B cell (primary cell): ENCODE data around the gene HS3ST3A1. TPM values are rescaled to one million over a fixed set of nuclear protein-coding genes. Genes with fewer than 3 reads are reported as not detected.

ENCODE experiments used
- ATAC-seq: fragments of 200-7000 bp; cut with Tn5 transposase; one replicate; pipeline ENCODE4 v1.10.0; 2021; ENCODE audit warnings: low read depth, mild to moderate bottlenecking, moderate number of reproducible peaks, moderate library complexity
- CTCF ChIA-PET: fragments of 350-600 bp; sonication (Branson Sonifier 250); formaldehyde crosslinking; loops from one replicate; lab custom pipeline; 2021; ENCODE audit warnings: antibody characterized with exemption, inconsistent platforms; lab: Charles Lee
- POLR2A ChIA-PET: fragments of 350-600 bp; sonication (Branson Sonifier 250); formaldehyde crosslinking; loops from one replicate; lab custom pipeline; 2021; ENCODE audit warnings: antibody characterized with exemption; lab: Charles Lee
- DNase-seq: peaks from one replicate; pipeline ENCODE4 v3.0.0; 2013
- H2AFZ ChIP-seq: 2 replicates; pipeline ENCODE4 v1.6.1; 2012; ENCODE audit warnings: mild to moderate bottlenecking, low read depth, low read length; ENCODE audit not compliant: insufficient read depth, poor library complexity, severe bottlenecking
- H3K27ac ChIP-seq, 2 donors: 1 replicate in 1 of 2; 2 replicates in 1 of 2; pipeline ENCODE4 v1.5.1; 2012 to 2013; ENCODE audit warnings: low read length in 2 of 2, mild to moderate bottlenecking in 2 of 2, moderate library complexity in 1 of 2
- H3K27me3 ChIP-seq, 4 experiments: fragments of 200-600 bp in 1 of 4; sonication (generic) in 1 of 4; replicated peaks in 1 of 4; 1 replicate in 2 of 4; 2 replicates in 2 of 4; pipeline versions ENCODE4 v1.6.1 to v1.7.0; 2013 to 2016; ENCODE audit warnings: low read length in 3 of 4, mild to moderate bottlenecking in 2 of 4, mixed read lengths in 1 of 4, moderate library complexity in 1 of 4; ENCODE audit not compliant: insufficient read depth in 4 of 4, control insufficient read depth in 3 of 4; ENCODE audit errors: control extremely low read depth in 1 of 4
- H3K36me3 ChIP-seq, 2 experiments: replicated peaks in 1 of 2; 1 replicate in 1 of 2; 2 replicates in 1 of 2; pipeline versions ENCODE4 v1.6.1 to v1.7.1; 2013; ENCODE audit warnings: low read length in 1 of 2; ENCODE audit not compliant: insufficient read depth in 2 of 2, control insufficient read depth in 1 of 2; ENCODE audit errors: control extremely low read depth in 1 of 2, extremely low read depth in 1 of 2
- H3K4me1 ChIP-seq, 2 donors: fragments of 200-600 bp in 1 of 2; sonication (generic) in 1 of 2; 1 replicate in 1 of 2; 2 replicates in 1 of 2; pipeline versions ENCODE4 v1.5.1 to v1.6.1; 2013 to 2017; ENCODE audit warnings: low read length in 2 of 2; ENCODE audit not compliant: control insufficient read depth in 2 of 2, insufficient read depth in 2 of 2
- H3K4me2 ChIP-seq: replicated peaks from 2 replicates; pipeline ENCODE3; 2012; ENCODE audit warnings: mild to moderate bottlenecking, low read depth, low read length; ENCODE audit not compliant: poor library complexity, severe bottlenecking
- H3K4me3 ChIP-seq, 5 experiments: fragments of 200-600 bp in 1 of 5; sonication (generic) in 1 of 5; 1 replicate in 3 of 5; 2 replicates in 2 of 5; pipeline versions ENCODE4 v1.5.1 to v1.7.0; 2011 to 2016; ENCODE audit warnings: low read length in 4 of 5, mild to moderate bottlenecking in 4 of 5, low read depth in 2 of 5, control low read depth in 1 of 5, moderate library complexity in 1 of 5; ENCODE audit not compliant: insufficient read depth in 1 of 5; ENCODE audit errors: control extremely low read depth in 1 of 5, extremely low read depth in 1 of 5
- H3K79me2 ChIP-seq: fragments of 200-600 bp; sonication (generic); one replicate; pipeline ENCODE4 v1.6.0; 2016; ENCODE audit warnings: low read length; ENCODE audit not compliant: control insufficient read depth, insufficient read depth
- H3K9ac ChIP-seq: fragments of 200-600 bp; sonication (generic); 2 replicates; pipeline ENCODE4 v1.6.1; 2017; ENCODE audit warnings: mild to moderate bottlenecking, low read length, moderate library complexity
- H3K9me3 ChIP-seq, 3 donors: one replicate each; pipeline versions ENCODE4 v1.6.1 to v1.7.1; 2013; ENCODE audit warnings: low read length in 2 of 3; ENCODE audit not compliant: control insufficient read depth in 2 of 3, insufficient read depth in 1 of 3; ENCODE audit errors: control extremely low read depth in 1 of 3
- H4K20me1 ChIP-seq: 2 replicates; pipeline ENCODE4 v1.6.0; 2012; ENCODE audit warnings: mild to moderate bottlenecking, low read length; ENCODE audit not compliant: insufficient read depth, control insufficient read depth, poor library complexity, severe bottlenecking
- H3K27ac Mint-ChIP-seq: one replicate; pipeline ENCODE4 v1.8.0; 2021; ENCODE audit warnings: mixed read lengths
- H3K27me3 Mint-ChIP-seq: one replicate; pipeline ENCODE4 v1.8.0; 2021; ENCODE audit warnings: mixed read lengths
- H3K4me1 Mint-ChIP-seq: one replicate; pipeline ENCODE4 v1.8.0; 2021; ENCODE audit warnings: mixed read lengths
- H3K4me3 Mint-ChIP-seq: one replicate; pipeline ENCODE4 v1.8.0; 2021; ENCODE audit warnings: mixed read lengths
- H3K9me3 Mint-ChIP-seq: one replicate; pipeline ENCODE4 v1.8.0; 2022; ENCODE audit warnings: mixed read lengths; ENCODE audit not compliant: insufficient read depth
- CTCF ChIP-seq: fragments of 200-600 bp; IDR thresholded peaks from one replicate; pipeline ENCODE4 v1.8.0; 2022; ENCODE audit warnings: antibody characterized with exemption, mild to moderate bottlenecking
- EZH2 ChIP-seq: IDR thresholded peaks from 2 replicates; pipeline ENCODE4 v1.6.1; 2012; ENCODE audit warnings: borderline replicate concordance, low read depth, mild to moderate bottlenecking, moderate library complexity, low read length; ENCODE audit not compliant: insufficient read depth, poor library complexity, severe bottlenecking
- WGBS: methylation state at CpG from one replicate; pipeline ENCODE4 v1.1.5; 2013; ENCODE audit warnings: missing lambda C conversion rate; ENCODE audit not compliant: insufficient coverage; 5-methylcytosine and 5-hydroxymethylcytosine counted together
- intact Hi-C: fragments of 100-400 bp; cut with micrococcal nuclease; formaldehyde crosslinking; loops from one replicate; pipeline ENCODE4 v1.10.0; 2022
- polyA plus RNA-seq: library from polyadenylated mRNA; depleted of rRNA; stranded (reverse); fragments of >200 nt; gene quantifications from 2 replicates; pipeline ENCODE4 v1.2.3, GENCODE V29; 2012
- total RNA-seq, 2 donors: library from RNA; stranded (reverse); fragments of 120-200 nt in 1 of 2; gene quantifications; 1 replicate in 1 of 2; 2 replicates in 1 of 2; pipeline versions ENCODE4 v1.2.3 to v1.2.4, GENCODE V29; 2013 to 2022

Gene HS3ST3A1
- total and polyA plus RNA-seq, 2 donors (not counting 1 experiment from before 2014, with no cell fraction given): 0.17 to 0.75 TPM

GRCh38 chr17:13477180-13477611 lies 124.5 kb downstream of the HS3ST3A1 start:
- peaks cover 10% of the 10 kb centered on the region for H3K9me3 Mint-ChIP-seq
- no peak overlapping the region for H3K27ac Mint-ChIP-seq
- Histone ChIP-seq H3K9ac (no peak overlapping the region), H3K4me1 (no peaks in the 10 kb centered on the region), H3K36me3 (no peaks in the 10 kb centered on the region), H3K9me3 (peaks cover 0 to 15% (median 8%) of the 10 kb centered on the region in 3 donors), H3K27me3 (peaks cover 0 to 2% (median 0%) of the 10 kb centered on the region in 4 experiments), H2AFZ (no peak overlapping the region), H3K4me2 (no peak overlapping the region), H3K79me2 (no peaks in the 10 kb centered on the region), H3K27ac (no peak overlapping the region), H4K20me1 (no peaks in the 10 kb centered on the region), H3K4me3 (no peak overlapping the region)
- TF ChIP-seq CTCF (no peak), EZH2 (no peak)
- no peaks in the 10 kb centered on the region for H3K27me3 Mint-ChIP-seq
- CTCF ChIA-PET: no interaction called here
- H3K4me1 Mint-ChIP-seq: no peaks in the 10 kb centered on the region
- DNase-seq (no peak), ATAC-seq (no peak)
- intact Hi-C loops: no loop called here
- POLR2A ChIA-PET: no interaction called here
- no peak overlapping the region for H3K4me3 Mint-ChIP-seq

DNA sequence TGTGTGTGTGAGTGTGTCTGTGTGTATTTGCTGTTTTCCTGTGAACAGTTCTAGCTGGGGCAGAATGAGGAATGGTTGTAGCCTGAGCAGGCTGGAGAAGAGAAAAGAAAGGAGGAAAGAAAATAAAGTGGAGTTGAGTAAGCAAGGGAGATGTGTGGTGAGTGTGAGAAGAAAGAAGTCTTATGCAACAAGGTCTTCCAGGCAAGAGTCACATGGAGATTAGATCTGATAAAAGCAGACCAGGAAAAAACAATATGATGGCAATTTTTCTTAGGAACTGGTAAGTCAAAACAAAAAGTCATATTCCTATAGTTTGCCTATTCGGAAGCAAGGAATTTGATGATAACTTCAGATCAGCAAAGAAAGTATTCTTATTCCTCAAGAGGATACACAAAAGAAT lies 125.0 kb downstream of the HS3ST3A1 start:
- ATAC-seq (no peak), DNase-seq (no peak)
- Mint-ChIP-seq H3K9me3 (peaks cover 9% of the 10 kb centered on the region), H3K4me3 (no peak overlapping the region), H3K4me1 (no peaks in the 10 kb centered on the region), H3K27me3 (no peaks in the 10 kb centered on the region), H3K27ac (no peak overlapping the region)
- Histone ChIP-seq H3K27ac (no peak overlapping the region), H4K20me1 (no peaks in the 10 kb centered on the region), H3K9me3 (peaks cover 0 to 15% (median 8%) of the 10 kb centered on the region in 3 donors), H2AFZ (no peak overlapping the region), H3K4me2 (no peak overlapping the region), H3K79me2 (no peaks in the 10 kb centered on the region), H3K9ac (no peak overlapping the region), H3K27me3 (peaks cover 0 to 2% (median 0%) of the 10 kb centered on the region in 4 experiments), H3K4me1 (no peaks in the 10 kb centered on the region), H3K36me3 (no peaks in the 10 kb centered on the region), H3K4me3 (no peak overlapping the region)
- intact Hi-C loops: no loop called here
- POLR2A ChIA-PET: no interaction called here
- TF ChIP-seq EZH2 (no peak), CTCF (no peak)
- no CpG with 5 or more reads among the region's 1 CpG for WGBS
- CTCF ChIA-PET: no interaction called here
